GM12878 (cell line): Measurements from ENCODE around the gene LRRC14B. TPM values are rescaled to one million over a fixed set of nuclear protein-coding genes. Genes with fewer than 3 reads are reported as not detected.

Source experiments
- ATAC-seq: fragments of 200-7000 bp; cut with Tn5 transposase; 3 replicates; pipeline ENCODE4 v1.9.1; 2020; ENCODE audit warnings: mild to moderate bottlenecking, moderate library complexity
- BruUV-seq: library from RNA; stranded (reverse); fragments of 400-500 nt; replicated peaks from 2 replicates; lab custom pipeline; 2021; lab: Mats Ljungman, UMichigan
- CTCF ChIA-PET: fragments of 300-600 bp; sonication (Branson Sonifier 250); formaldehyde crosslinking; extraction: SDS; loops from one replicate; lab custom pipeline; 2021; ENCODE audit warnings: inconsistent platforms; lab: Yijun Ruan, JAX
- POLR2A ChIA-PET: fragments of 350-600 bp; formaldehyde crosslinking; extraction: SDS; loops from one replicate; lab custom pipeline; 2021; ENCODE audit warnings: inconsistent platforms; lab: Charles Lee
- RAD21 ChIA-PET: fragments of 300-600 bp; sonication (Branson Sonifier 250); formaldehyde crosslinking; loops from one replicate; lab custom pipeline; 2023; ENCODE audit warnings: antibody characterized with exemption; ENCODE audit not compliant: unreplicated experiment; lab: Charles Lee
- SMC1A ChIA-PET: fragments of 300-600 bp; sonication (Branson Sonifier 250); formaldehyde crosslinking; loops from one replicate; lab custom pipeline; 2023; ENCODE audit not compliant: unreplicated experiment, uncharacterized antibody; lab: Charles Lee
- DNase-seq: peaks from one replicate; pipeline ENCODE4 v3.0.0-alpha.2; 2011; ENCODE audit warnings: low read depth, low spot score
- FAIRE-seq: peaks from 3 replicates; lab custom pipeline; 2011; peaks lifted over from hg19 to GRCh38; lab: Jason Lieb, UNC
- H2AFZ ChIP-seq: 2 replicates; pipeline ENCODE4 v1.6.0; 2011; ENCODE audit warnings: low read depth, low read length, control low read depth; ENCODE audit not compliant: control insufficient read depth
- H3K27ac ChIP-seq: 2 replicates; pipeline ENCODE4 v1.5.1; 2011; ENCODE audit warnings: control low read depth; ENCODE audit not compliant: control insufficient read depth, insufficient read depth
- H3K27me3 ChIP-seq, 2 experiments: replicated peaks in 1 of 2; 2 replicates each; pipeline versions ENCODE4 v1.6.0 to v1.6.1; 2011; ENCODE audit warnings: low read length in 1 of 2; ENCODE audit not compliant: control insufficient read depth in 2 of 2, insufficient read depth in 2 of 2
- H3K36me3 ChIP-seq, 2 experiments: 2 replicates each; pipeline ENCODE4 v1.5.1; 2011; ENCODE audit warnings: low read length in 1 of 2; ENCODE audit not compliant: control insufficient read depth in 2 of 2, insufficient read depth in 2 of 2
- H3K4me1 ChIP-seq: 2 replicates; pipeline ENCODE4 v1.6.1; 2011; ENCODE audit warnings: mild to moderate bottlenecking, low read length, moderate library complexity, mixed read lengths; ENCODE audit not compliant: control insufficient read depth, insufficient read depth
- H3K4me2 ChIP-seq: 2 replicates; pipeline ENCODE4 v1.6.0; 2011; ENCODE audit warnings: control low read depth; ENCODE audit not compliant: control insufficient read depth, insufficient read depth
- H3K4me3 ChIP-seq: fragments of 200-600 bp; sonication (generic); 2 replicates; pipeline ENCODE4 v1.5.1; 2016
- H3K79me2 ChIP-seq: 2 replicates; pipeline ENCODE4 v1.6.0; 2011; ENCODE audit warnings: low read length; ENCODE audit not compliant: control insufficient read depth, insufficient read depth
- H3K9ac ChIP-seq: 2 replicates; pipeline ENCODE4 v1.8.0; 2011; ENCODE audit warnings: low read length, control low read depth, mixed read lengths; ENCODE audit not compliant: control insufficient read depth, insufficient read depth
- H3K9me3 ChIP-seq: replicated peaks from 3 replicates; pipeline ENCODE4 v1.5.1; 2011; ENCODE audit warnings: mild to moderate bottlenecking, low read length; ENCODE audit not compliant: control insufficient read depth, insufficient read depth
- H4K20me1 ChIP-seq: 2 replicates; pipeline ENCODE4 v1.6.0; 2011; ENCODE audit not compliant: control insufficient read depth, insufficient read depth
- ATF3 ChIP-seq: IDR thresholded peaks from 2 replicates; pipeline ENCODE4 v1.6.1; 2011; ENCODE audit warnings: low read depth, mild to moderate bottlenecking, low read length, moderate library complexity, borderline replicate concordance; ENCODE audit errors: extremely low read depth
- BACH1 ChIP-seq: fragments of 450-650 bp; IDR thresholded peaks from 2 replicates; pipeline ENCODE4 v1.6.1; 2017; ENCODE audit warnings: mild to moderate bottlenecking, borderline replicate concordance
- HDAC6 ChIP-seq: fragments of 200-600 bp; sonication (generic); IDR thresholded peaks from one replicate; pipeline ENCODE4 v1.8.0; 2017; ENCODE audit warnings: antibody characterized with exemption; ENCODE audit not compliant: unreplicated experiment
- IKZF2 ChIP-seq, 2 experiments: fragments of 450-650 bp; IDR thresholded peaks; 2 replicates each; pipeline ENCODE4 v1.6.1; 2017; ENCODE audit warnings: mild to moderate bottlenecking in 2 of 2, moderate library complexity in 2 of 2
- KAT2A ChIP-seq: conservative IDR thresholded peaks from 2 replicates; pipeline ENCODE4 v1.6.1; 2011; ENCODE audit warnings: low read depth, low read length; ENCODE audit not compliant: control insufficient read depth
- RELA ChIP-seq: fragments of 450-650 bp; IDR thresholded peaks from 2 replicates; pipeline ENCODE4 v1.8.0; 2014; ENCODE audit warnings: borderline replicate concordance; ENCODE audit not compliant: partially characterized antibody
- SIN3A ChIP-seq: IDR thresholded peaks from 2 replicates; pipeline ENCODE4 v1.6.1; 2012; ENCODE audit warnings: low read depth, low read length, improper control_type of control experiment
- SMC3 ChIP-seq: IDR thresholded peaks from 2 replicates; pipeline ENCODE4 v1.6.1; 2011; ENCODE audit warnings: low read length, improper control_type of control experiment, borderline replicate concordance
- STAT1 ChIP-seq: fragments of 450-650 bp; conservative IDR thresholded peaks from 2 replicates; pipeline ENCODE4 v1.6.1; 2014; ENCODE audit warnings: antibody characterized with exemption, mild to moderate bottlenecking
- STAT3 ChIP-seq: IDR thresholded peaks from 2 replicates; pipeline ENCODE4 v1.6.1; 2011; ENCODE audit warnings: low read depth, low read length, improper control_type of control experiment
- TCF3 ChIP-seq: IDR thresholded peaks from 2 replicates; pipeline ENCODE4 v1.6.1; 2012; ENCODE audit warnings: low read depth, mild to moderate bottlenecking, low read length, borderline replicate concordance; ENCODE audit not compliant: insufficient read depth
- TCF7 ChIP-seq: IDR thresholded peaks from 2 replicates; pipeline ENCODE4 v1.6.1; 2014; ENCODE audit warnings: antibody characterized with exemption, borderline replicate concordance
- ZBED1 ChIP-seq: IDR thresholded peaks from 2 replicates; pipeline ENCODE4 v1.6.1; 2016; ENCODE audit warnings: borderline replicate concordance
- ZNF384 ChIP-seq: IDR thresholded peaks from 2 replicates; pipeline ENCODE4 v1.6.1; 2012; ENCODE audit warnings: low read depth, mild to moderate bottlenecking, low read length, improper control_type of control experiment, borderline replicate concordance
- WGBS: methylation state at CpG from one replicate; pipeline ENCODE4 v1.1.6; 2016; ENCODE audit warnings: low lambda C conversion rate; ENCODE audit not compliant: insufficient replicate concordance, insufficient coverage; ENCODE audit errors: missing lambda C conversion rate; 5-methylcytosine and 5-hydroxymethylcytosine counted together
- in situ Hi-C: fragments of 300-500 bp; cut with MboI; formaldehyde crosslinking; loops from 9 replicates; pipeline ENCODE4 v1.14.3; 2018; ENCODE audit warnings: mixed read lengths
- intact Hi-C: fragments of 100-400 bp; cut with micrococcal nuclease; formaldehyde crosslinking; loops from one replicate; pipeline ENCODE4 v1.14.2; 2022; ENCODE audit not compliant: unreplicated experiment
- polyA plus RNA-seq, 11 experiments: library from polyadenylated mRNA; depleted of rRNA in 4 of 11; unstranded in 6 of 11; stranded (reverse) in 5 of 11; fragments of >200 nt; fragmentation: Nextera tagmentation in 4 of 11; fragmentation: Illumina TruSeq in 1 of 11; extraction: Ambion mirVana in 4 of 11; extraction: Trizol in 1 of 11; gene quantifications; 1 replicate in 1 of 11; 2 replicates in 10 of 11; pipeline versions ENCODE4 v1.2.1 to v1.2.3, GENCODE V29; 2011 to 2016; ENCODE audit warnings: inconsistent platforms in 2 of 11, missing spikeins in 2 of 11, low read depth in 1 of 11
- total RNA-seq, 4 experiments: library from RNA; depleted of rRNA in 3 of 4; stranded (reverse); fragments of >200 nt in 3 of 4; fragmentation: Illumina TruSeq in 1 of 4; extraction: Trizol in 1 of 4; gene quantifications; 2 replicates each; pipeline versions ENCODE4 v1.2.1 to v1.2.3, GENCODE V29; 2013 to 2021
- TF ChIP-seq, protein P1 (sequence below): IDR thresholded peaks from 2 replicates; pipeline ENCODE4 v1.6.1; 2012; ENCODE audit warnings: low read length, inconsistent platforms

LRRC14B gene
- total and polyA plus RNA-seq, 10 of the 15 experiments (the other 5 are each of a cell fraction or from before 2014, with no cell fraction given): 0.06 to 0.31 (median 0.13) TPM; not detected in 5

GRCh38 chr5:201672-202071, 10.4 kb downstream of the LRRC14B start:
- FAIRE-seq: no peak
- intact Hi-C loops: no loop called here
- Histone ChIP-seq H3K79me2 (no peaks in the 10 kb centered on the region), H3K4me2 (no peak overlapping the region), H3K27me3 (no peaks in the 10 kb centered on the region), H4K20me1 (no peaks in the 10 kb centered on the region; the same call in 1 of the 2 replicates)
- no peak for TF ChIP-seq IKZF2 (IDR thresholded peaks at IDR 0.05)
- TF ChIP-seq SMC3: no peak
- TF ChIP-seq TCF7: no peak
- no peak for TF ChIP-seq ATF3
- TF ChIP-seq TCF3: no peak
- TF ChIP-seq HDAC6: no peak
- no peak for TF ChIP-seq STAT1
- no peak for TF ChIP-seq RELA
- no peak for TF ChIP-seq ZBED1
- no peak for TF ChIP-seq STAT3
- no peak for TF ChIP-seq KAT2A
- no peak for TF ChIP-seq SIN3A
- no peak for TF ChIP-seq ZNF384
- TF ChIP-seq, protein P1, sequence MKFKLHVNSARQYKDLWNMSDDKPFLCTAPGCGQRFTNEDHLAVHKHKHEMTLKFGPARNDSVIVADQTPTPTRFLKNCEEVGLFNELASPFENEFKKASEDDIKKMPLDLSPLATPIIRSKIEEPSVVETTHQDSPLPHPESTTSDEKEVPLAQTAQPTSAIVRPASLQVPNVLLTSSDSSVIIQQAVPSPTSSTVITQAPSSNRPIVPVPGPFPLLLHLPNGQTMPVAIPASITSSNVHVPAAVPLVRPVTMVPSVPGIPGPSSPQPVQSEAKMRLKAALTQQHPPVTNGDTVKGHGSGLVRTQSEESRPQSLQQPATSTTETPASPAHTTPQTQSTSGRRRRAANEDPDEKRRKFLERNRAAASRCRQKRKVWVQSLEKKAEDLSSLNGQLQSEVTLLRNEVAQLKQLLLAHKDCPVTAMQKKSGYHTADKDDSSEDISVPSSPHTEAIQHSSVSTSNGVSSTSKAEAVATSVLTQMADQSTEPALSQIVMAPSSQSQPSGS: no peak
- TF ChIP-seq BACH1: no peak
- TF ChIP-seq, all 136 proteins: peak for 0
- Histone ChIP-seq H3K4me1 (no peaks in the 10 kb centered on the region), H3K36me3 (peaks cover 6 to 8% of the 10 kb centered on the region in 2 experiments; a peak in 3 of 4 replicates), H3K4me3 (no peak overlapping the region), H2AFZ (no peak overlapping the region), H3K9me3 (no peaks in the 10 kb centered on the region), H3K27ac (no peak overlapping the region), H3K9ac (no peak overlapping the region)
- no peak for ATAC-seq
- 88% methylated on average over 8 of the region's 8 CpGs for WGBS
- CTCF ChIA-PET: no interaction called here
- RAD21 ChIA-PET: no interaction called here
- POLR2A ChIA-PET: no interaction called here
- in situ Hi-C loops: no loop called here
- BruUV-seq: no TSS peak
- no peak for DNase-seq
- SMC1A ChIA-PET: no interaction called here
